ENCODE results near the gene HIVEP3. TPM values are rescaled to one million over a fixed set of nuclear protein-coding genes. Genes with fewer than 3 reads are reported as not detected.

HIVEP3 gene
- total RNA-seq, 1 experiment from 2014 or later: 1.4 TPM

DNA sequence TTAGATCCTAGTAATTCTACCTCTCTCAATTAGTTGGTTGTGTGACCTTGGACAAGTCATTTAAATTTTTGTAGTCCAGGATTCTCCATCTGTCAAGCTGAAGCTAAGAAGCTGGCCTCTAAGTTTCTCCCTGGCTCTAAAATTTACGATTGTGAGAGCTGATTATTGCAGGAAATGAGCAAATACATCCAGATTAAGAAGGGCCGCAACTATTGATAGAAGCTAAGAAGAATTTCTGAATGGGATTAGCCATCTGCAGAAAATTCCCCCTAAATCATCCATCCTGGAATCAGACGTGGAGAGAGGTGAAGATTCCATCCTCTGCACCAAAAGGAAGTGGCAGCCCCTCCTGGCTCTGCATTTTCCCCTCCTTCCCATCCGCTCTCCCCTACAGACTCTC, 55.0 kb downstream of the HIVEP3 start:
- H3K4me1 ChIP-seq (ENCODE audit: insufficient read depth, low read length): peaks cover 10% of the 10 kb centered on the region; the same call in 1 of the 2 replicates
- WGBS (ENCODE audit: extremely low coverage, insufficient read length, low lambda C conversion rate): no CpG with 5 or more reads among the region's 4 CpGs
- no peak overlapping the region for H3K56ac ChIP-seq (ENCODE audit: insufficient read length, low read depth, low read length)
- no peak overlapping the region for H3K27ac ChIP-seq (ENCODE audit: insufficient read length, low read depth, low read length)
- H3K4me3 Mint-ChIP-seq: no peak overlapping the region
- no peaks in the 10 kb centered on the region for H3K9me3 Mint-ChIP-seq
- H2AFZ ChIP-seq (ENCODE audit: low read length): no peak overlapping the region
- H2AK5ac ChIP-seq (ENCODE audit: insufficient read length, low read length): no peak overlapping the region
- H4K8ac ChIP-seq (replicated peaks; ENCODE audit: insufficient read length, low read depth, low read length): no peak overlapping the region
- no peak overlapping the region for H3T11ph ChIP-seq (ENCODE audit: low read length)
- H3K27me3 Mint-ChIP-seq (ENCODE audit: low read depth): peaks cover 5% of the 10 kb centered on the region
- no peak overlapping the region for H2BK5ac ChIP-seq (ENCODE audit: insufficient read length, low read length)
- no peak overlapping the region for H4K5ac ChIP-seq (ENCODE audit: insufficient read length, low read depth, low read length)
- H3K14ac ChIP-seq (ENCODE audit: insufficient read depth, low read length): no peak overlapping the region
- H3K36me3 Mint-ChIP-seq (ENCODE audit: insufficient read depth in 1 of 3, low read depth in 3 of 3): no peaks in the 10 kb centered on the region
- H2BK12ac ChIP-seq (ENCODE audit: insufficient read length, low read depth, low read length): no peak overlapping the region
- no peak overlapping the region for H2BK15ac ChIP-seq (ENCODE audit: low read depth, low read length)
- no peaks in the 10 kb centered on the region for H3K9me3 ChIP-seq (ENCODE audit: control insufficient read depth, low read depth, low read length)
- H3K18ac ChIP-seq (ENCODE audit: insufficient read length, low read depth, low read length): no peak overlapping the region
- H3K79me2 ChIP-seq (ENCODE audit: insufficient read depth, low read length): no peaks in the 10 kb centered on the region
- H3K79me1 ChIP-seq (ENCODE audit: insufficient read depth, low read depth, low read length, poor library complexity, severe bottlenecking): no peaks in the 10 kb centered on the region
- no peak overlapping the region for H3K23ac ChIP-seq (ENCODE audit: insufficient read length, low read depth, low read length)
- H3K4me1 Mint-ChIP-seq: peaks cover 45 to 48% of the 10 kb centered on the region in 2 experiments
- no peak for DNase-seq
- no peak overlapping the region for H3K27ac Mint-ChIP-seq
- no peaks in the 10 kb centered on the region for H3K27me3 ChIP-seq (ENCODE audit: insufficient read depth, low read length)
- TF ChIP-seq, protein P1, sequence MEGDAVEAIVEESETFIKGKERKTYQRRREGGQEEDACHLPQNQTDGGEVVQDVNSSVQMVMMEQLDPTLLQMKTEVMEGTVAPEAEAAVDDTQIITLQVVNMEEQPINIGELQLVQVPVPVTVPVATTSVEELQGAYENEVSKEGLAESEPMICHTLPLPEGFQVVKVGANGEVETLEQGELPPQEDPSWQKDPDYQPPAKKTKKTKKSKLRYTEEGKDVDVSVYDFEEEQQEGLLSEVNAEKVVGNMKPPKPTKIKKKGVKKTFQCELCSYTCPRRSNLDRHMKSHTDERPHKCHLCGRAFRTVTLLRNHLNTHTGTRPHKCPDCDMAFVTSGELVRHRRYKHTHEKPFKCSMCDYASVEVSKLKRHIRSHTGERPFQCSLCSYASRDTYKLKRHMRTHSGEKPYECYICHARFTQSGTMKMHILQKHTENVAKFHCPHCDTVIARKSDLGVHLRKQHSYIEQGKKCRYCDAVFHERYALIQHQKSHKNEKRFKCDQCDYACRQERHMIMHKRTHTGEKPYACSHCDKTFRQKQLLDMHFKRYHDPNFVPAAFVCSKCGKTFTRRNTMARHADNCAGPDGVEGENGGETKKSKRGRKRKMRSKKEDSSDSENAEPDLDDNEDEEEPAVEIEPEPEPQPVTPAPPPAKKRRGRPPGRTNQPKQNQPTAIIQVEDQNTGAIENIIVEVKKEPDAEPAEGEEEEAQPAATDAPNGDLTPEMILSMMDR (conservative IDR thresholded peaks at IDR 0.05): no peak
- H2BK120ac ChIP-seq (ENCODE audit: low read depth, low read length, poor library complexity, severe bottlenecking): no peak overlapping the region
- no peaks in the 10 kb centered on the region for H4K20me1 ChIP-seq (ENCODE audit: control insufficient read depth, insufficient read depth, insufficient read length)
- H3K4me2 ChIP-seq (ENCODE audit: insufficient read depth, insufficient read length, low read length): no peak overlapping the region
- H3K9ac ChIP-seq (ENCODE audit: extremely low read depth, insufficient read length, low read length): no peak overlapping the region
- H2BK20ac ChIP-seq (ENCODE audit: low read depth, low read length, poor library complexity, severe bottlenecking): no peak overlapping the region
- no peaks in the 10 kb centered on the region for H3K23me2 ChIP-seq (ENCODE audit: insufficient read length, low read depth, low read length, poor library complexity, severe bottlenecking)
- no peak overlapping the region for H3K4ac ChIP-seq (ENCODE audit: low read depth, low read length)
- no peak overlapping the region for H4K91ac ChIP-seq (ENCODE audit: insufficient read length, low read depth, low read length)

Measured in H9 (cell line).